ENCODE data around the gene GPC2.
"Not testable (repeated sequence)": the region's sequence is repeated elsewhere in the genome, so short reads cannot be mapped to it uniquely, and the experiment has no call there.

Gene GPC2

DNA sequence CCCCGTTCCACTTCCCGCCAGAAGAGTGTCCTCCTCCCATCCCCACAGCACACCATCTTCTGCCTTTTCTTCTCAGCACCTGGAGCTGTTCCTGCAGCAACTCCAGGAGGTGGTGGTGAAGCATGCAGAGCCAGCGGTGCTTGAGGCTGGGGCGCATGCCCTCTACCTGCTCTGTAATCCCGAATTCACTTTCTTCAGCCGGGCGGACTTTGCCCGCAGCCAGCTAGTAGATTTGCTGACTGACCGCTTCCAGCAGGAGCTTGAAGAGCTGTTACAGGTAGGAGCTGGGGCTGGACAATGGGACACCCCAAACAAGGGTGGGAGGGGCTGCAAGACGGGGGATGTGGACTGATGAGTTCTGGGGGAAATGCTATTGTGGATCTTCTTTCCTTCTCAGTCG is 23.5 kb upstream of the GPC2 start:
- no peak for FAIRE-seq

DNA sequence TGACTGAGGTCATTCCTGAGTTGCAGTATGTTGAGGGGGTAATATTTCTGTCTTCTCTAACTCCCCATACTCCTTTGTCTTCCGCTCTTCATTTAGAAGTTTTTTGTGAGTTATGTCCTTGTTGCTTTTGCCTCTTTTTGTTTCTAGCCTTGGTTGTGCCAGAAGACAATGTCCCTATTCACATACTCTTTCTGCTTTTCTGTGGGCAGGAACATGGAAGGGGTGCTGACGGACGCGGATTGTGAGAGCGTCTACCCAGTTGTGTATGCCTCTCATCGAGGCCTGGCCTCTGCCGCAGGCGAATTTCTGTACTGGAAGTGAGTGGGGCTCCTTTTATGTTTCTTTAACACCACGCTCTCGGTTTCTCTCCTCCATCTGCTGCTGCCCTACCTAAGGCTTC is 21.1 kb upstream of the GPC2 start:
- FAIRE-seq: no peak
- DNase-seq (ENCODE audit: low spot score): no peak

More for the DNA sequence above, 23.5 kb upstream of the GPC2 start:
- no peak for DNase-seq (ENCODE audit: low spot score)

DNA sequence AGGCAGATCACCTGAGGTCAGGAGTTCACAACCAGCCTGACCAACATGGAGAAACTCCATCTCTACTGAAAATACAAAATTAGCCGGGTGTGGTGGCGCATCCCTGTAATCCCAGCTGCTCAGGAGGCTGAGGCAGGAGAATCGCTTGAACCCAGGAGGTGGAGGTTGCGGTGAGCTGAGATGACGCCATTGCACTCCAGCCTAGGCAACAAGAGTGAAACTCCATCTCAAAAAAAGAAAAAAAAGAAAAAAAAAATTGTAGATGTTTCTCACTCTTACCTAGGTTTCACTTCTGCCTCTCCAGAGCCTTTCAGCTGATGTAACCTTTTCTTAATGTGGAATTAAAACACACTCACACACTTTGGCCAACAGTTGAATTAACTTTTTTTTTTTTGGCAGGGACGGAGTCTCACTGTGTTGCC is 18.7 kb upstream of the GPC2 start:
- DNase-seq (ENCODE audit: low spot score); FAIRE-seq: not testable (repeated sequence)

DNA sequence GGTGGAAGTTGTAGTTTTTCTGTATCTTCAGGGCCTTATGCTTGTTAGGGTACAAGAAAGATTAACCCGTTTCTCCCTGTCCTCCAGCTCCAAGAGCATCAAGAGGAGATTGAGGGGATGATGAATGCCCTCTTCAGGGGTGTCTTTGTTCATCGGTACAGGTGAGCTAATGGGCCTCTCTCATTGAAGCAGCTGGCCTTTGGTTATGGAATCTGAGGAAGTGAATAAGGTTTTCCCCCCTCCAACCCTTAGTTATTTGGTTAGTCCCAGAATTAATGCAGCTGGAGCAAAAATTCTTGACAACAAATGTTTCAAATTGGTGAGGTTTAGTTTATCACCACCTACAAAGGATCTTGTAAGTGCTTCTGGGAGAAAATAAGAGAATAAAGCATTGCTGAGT is 18.0 kb upstream of the GPC2 start:
- DNase-seq (ENCODE audit: low spot score) (no peak), FAIRE-seq (no peak)

DNA sequence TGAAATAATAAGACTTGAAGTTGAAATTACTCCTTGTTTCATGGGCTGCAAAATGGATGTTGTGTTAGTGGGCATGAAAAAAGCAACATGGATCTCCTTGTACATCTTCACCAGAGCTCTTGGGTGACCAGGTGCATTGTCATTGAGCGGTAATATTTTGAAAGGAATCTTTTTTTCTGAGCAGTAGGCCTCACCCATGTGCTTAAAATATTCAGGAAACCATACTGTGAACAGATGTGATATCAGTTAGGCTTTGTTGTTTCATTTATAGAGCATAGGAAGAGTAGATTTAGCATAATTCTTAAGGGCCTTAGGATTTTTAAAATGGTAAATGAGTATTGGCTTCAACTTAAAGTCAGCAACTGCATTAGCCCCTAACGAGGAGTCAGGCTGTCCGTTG is 15.8 kb upstream of the GPC2 start:
- FAIRE-seq (no peak), DNase-seq (ENCODE audit: low spot score) (no peak)

DNA sequence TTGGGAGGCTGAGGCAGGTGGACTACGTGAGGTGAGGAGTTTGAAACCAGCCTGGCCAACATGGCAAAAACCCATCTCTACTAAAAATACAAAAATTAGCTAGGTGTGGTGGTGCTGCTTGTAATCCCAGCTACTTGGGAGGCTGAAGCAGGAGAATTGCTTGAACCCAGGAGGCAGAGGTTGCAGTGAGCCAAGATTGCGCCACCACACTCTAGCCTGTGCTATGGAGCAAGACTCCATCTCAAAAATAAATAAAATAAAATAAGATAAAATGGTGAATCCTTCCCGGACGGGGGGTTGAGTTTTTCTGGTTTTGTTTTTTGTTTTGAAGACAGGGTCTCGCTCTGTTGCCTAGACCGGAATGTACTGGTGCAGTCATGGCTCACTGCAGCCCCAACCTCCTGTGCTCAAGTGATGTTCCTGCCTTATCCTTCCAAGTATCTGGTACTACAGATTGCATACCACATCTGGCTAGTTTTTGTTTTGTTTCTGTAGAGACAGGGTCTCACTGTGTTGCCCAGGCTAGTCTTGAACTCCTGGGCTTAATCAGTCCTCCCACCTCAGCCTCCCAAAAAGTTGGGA is 15.2 kb upstream of the GPC2 start:
- FAIRE-seq; DNase-seq (ENCODE audit: low spot score): not testable (repeated sequence)

DNA sequence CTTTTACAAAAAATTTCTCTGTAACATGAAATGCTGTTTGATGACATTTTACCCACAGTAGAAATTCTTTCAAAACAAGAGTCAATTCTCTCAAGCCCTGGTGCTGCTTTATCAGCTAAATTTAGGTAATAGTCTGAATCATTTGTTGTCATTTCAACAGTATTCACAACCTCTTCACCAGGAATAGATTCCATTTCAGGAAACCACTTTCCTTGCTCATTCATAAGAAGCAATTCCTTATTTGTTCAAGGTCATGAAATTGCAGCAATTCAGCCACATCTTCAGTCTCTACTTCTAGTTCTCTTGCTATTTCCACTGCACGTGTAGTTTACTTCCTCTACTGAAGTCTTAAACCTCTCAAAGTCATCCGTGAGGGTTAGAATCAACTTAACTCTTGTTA is 14.6 kb upstream of the GPC2 start:
- DNase-seq (ENCODE audit: low spot score): no peak
- FAIRE-seq: no peak

DNA sequence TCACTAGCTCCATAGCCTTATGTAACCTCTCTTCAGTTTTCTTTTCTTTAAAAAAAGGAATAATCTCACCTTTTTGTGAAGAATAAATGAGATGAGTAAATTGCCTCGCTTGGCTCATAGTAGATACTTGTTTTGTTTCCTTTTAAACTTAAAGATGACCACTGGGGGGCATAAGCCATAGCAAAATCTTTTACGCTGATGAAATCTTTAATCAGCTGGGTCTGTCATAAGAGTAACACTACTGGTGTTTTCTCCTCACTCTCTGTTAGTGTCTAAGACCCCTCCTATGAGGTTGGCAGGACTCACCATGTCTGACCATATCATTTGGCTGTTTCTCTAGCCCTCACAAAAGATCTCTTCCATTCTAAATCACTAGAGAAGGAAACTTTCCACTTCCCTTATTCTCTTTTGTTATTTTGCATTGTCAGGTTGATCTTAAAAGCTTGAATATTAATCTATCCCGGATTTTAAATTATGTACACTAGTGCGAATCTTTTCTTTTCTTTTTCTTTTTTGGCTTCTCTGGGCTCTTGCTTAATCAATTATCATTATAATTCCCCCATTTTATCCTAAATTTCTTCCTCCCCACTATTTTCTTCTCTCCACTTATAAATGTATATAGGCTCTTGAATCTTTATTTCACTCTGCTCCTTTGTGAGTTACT is 13.0 kb upstream of the GPC2 start:
- DNase-seq (ENCODE audit: low spot score): peak; percentile 56

DNA sequence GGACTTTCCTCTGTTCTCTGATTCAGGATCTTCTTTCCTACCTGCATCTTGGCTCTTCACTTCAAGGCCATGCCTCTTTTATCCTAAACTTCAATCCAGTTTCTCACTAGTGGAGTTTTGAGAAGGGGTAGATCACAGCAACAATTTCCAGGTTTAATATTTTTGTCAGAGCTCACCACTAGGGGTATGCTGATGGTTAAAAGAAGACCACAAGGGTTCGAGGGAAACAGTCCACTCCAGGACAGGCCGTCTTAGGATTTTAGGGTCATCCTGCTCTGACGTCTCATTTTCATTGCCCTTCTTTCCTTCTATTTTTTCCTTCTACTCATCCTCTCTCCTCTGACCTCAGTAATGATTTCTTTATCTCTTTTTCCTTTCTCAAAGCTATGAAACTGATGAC is 11.9 kb upstream of the GPC2 start:
- FAIRE-seq: no peak
- DNase-seq (ENCODE audit: low spot score): no peak

More for the DNA sequence above, 13.0 kb upstream of the GPC2 start:
- FAIRE-seq: no peak

DNA sequence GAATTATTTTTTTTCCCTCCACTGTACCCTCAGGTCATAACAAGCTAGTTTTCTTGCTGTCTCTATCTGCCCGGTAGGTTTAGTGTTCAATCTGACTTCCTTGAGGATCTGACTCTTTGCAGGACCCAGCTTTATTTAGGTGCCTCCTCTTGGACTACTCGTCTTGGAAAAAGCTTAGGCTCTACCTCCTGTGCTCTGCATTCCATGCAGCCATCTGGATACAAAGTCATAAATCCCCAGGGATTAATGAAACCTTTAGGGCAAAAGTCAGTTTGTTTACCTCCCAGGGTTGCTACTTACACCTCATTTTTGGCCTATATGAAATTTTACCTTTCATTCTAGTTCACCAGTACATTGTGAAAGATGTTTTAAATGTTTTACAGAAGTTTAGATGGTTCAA is 8.5 kb upstream of the GPC2 start:
- no peak for DNase-seq (ENCODE audit: low spot score)
- FAIRE-seq: no peak

DNA sequence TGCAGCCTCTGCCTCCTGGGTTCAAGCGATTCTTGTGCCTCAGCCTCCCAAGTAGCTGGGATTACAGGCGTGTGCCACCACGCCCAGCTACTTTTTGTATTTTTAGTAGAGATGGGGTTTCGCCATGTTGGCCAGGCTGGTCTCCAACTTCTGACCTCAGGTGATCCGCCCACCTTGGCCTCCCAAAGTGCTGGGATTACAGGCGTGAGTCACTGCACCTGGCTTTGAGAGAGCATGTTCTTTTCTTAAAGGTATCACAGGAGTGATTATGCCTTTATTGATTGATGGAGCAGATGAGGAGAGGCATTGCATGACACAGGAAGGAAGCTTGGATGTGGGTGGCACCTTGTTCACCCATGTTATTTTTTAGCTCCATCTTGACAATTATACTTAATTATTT is 5.9 kb upstream of the GPC2 start:
- not testable (repeated sequence) for FAIRE-seq; DNase-seq (ENCODE audit: low spot score)

DNA sequence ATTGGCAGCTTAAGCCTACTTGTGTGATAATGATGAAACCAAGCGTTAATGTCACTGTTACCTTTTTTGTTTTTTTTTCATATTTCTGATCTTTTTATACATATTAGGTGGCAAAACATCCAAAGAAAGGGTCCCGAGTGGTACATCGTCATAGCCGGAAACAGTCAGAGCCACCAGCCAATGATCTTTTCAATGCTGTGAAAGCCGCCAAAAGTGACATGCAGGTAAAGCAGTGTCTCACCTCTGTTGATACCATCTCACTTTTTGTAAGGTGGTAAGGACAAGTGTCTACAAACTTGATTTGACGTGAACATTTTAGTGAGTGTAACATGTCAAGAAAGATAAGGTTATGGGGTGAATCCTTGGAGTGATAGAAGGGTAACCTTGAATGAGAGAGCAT is 5.4 kb upstream of the GPC2 start:
- not testable (repeated sequence) for FAIRE-seq; DNase-seq (ENCODE audit: low spot score)

DNA sequence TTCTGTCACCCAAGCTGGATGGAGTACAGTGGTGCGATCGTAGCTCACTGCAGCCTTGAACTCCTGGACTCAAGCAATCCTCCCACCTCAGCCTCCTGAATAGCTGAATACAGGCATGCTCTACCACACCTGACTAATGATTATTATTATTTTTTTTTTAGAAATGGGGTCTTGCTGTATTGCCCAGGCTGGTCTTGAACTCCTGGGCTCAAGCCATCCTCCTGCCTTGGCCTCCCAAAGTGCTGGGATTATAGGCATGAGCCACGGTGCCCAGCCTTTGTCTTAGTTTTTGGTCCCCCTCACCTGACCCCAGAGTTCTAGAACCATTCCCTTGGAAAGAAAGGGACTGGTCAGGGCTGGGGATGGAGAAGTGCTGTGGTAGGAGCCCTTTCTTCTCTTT is 2.9 kb upstream of the GPC2 start:
- FAIRE-seq; DNase-seq (ENCODE audit: low spot score): not testable (repeated sequence)

DNA sequence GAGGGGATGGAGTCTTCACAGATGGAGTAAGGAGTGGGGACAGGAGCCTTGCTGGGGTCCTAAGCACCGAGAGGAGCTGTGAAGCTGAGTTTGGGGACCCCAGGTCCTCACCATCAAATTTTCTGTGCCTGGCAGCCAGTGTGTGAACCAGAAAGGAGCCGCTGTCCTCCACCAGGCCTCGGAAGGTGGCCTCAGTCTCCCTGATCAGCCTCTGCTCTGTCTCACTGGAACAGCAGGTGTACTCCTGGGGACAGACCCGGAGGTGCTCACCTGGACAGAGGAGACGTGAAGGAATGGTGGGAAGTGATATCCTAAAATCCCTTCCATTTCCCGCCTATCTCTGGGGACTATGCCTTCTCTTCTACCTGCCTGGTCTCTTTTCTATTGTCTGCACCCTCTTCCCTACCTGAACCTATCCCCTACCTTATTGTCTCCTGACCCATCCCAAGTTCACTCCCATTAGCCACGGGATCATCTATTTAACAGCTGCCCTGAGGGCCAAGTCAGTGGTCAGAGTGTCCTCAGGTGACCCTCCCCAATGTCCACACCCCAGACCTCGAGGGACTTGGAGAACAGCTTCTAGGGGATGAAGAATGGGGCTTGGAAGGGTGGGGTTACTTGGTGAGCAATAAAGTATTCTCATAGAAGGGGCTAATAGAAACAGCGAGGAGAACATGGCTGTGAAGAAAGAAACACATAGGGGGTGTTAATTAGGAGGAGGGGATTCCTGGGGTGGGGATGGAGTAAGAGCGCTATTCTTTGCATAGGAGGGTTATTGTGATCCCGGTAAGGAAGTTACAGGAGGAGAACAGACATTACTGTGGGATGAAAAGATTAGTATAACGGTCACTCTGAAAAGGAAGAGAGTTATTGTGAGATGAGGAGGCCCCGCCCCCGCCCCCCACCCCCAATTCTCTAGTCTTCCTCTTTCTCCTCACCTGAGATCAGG is 811 bp downstream of the GPC2 start:
- no peak for DNase-seq (ENCODE audit: low spot score)
- FAIRE-seq: no peak

DNA sequence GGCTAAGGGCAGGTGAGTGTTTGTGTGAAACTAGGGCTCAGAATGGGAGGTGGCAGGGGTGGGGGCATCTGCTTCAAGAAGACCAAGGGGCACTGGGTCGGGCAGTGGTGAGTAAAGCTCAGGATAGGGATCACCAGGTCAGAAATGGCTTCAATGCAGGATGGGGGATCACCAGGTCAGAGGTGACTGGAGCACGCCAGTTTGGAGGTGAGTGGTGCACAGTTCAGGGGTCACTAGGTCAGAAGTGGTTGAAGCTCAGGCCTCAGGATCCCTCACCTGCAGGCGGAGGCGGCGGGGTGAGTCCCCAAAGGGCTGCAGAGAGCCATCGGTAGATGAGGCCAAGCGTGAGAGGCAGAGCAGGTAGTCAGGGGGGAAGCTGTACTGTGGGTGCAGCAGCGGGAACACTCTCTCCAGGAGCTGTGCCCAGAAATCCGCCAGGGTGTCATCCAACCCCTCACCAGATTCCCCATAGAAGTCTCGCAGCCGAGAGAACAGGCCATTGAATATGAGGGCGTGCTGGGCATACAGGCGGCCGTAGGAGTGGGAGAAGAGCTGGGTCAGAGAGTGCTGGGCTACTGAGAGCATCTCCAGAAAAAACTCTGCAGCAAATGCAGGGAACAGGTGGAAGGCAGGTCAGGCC is 1.8 kb downstream of the GPC2 start:
- no peak for FAIRE-seq
- DNase-seq (ENCODE audit: low spot score): no peak

DNA sequence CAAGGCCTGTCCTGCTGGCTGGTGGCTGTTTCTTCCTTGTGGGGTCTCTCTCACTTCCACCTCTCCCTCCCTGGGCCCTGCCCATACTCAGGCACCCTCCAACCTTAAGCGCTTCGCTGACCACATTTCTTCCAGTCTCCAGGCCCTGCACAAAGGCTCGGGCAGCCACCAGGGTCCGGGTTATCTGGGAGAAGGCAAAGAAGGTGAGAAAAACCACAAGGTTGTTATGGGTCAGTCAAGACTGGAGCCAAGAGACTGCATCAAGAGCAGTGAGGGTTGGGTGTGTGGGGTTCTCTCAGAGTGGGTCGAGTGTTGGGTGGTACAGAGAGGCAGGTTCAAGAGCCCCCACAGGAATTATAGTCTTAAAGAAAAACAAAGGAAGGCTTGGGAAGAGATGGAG is 2.6 kb downstream of the GPC2 start:
- DNase-seq (ENCODE audit: low spot score): no peak
- FAIRE-seq: no peak

DNA sequence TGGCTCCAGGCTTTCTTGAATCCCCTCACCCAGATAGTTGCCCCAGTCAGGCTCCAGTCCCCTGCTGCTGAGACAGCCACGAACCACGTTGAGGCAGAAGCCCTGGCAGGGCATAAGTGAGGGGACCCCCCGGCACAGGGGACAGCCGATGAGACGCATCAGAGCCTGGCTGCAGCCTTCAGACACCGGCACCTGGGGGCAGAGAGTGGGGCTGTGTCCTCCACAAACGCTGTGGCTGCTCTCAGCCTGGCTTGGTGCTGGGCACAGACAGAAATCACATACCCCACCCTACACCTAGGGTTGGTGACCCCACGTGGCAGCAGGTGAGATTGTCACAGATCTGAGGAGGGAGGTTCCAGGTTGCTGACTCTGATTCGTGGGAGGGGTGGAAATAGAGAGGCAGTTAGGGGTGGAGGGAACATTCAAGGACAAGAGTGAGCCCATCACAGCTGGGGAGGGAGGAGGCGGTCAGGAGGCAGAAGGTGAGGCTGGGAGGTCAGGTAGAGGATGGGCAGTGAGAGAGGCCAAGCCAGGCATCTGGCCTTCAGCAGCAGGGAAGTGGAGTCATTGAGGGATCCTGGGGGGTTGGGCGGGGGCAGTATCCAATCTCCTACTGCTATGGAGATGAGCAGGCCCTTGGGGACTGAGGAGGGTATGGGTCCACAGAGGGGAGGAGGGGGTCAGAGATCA is 3.2 kb downstream of the GPC2 start:
- FAIRE-seq (peak; percentile 77), DNase-seq (ENCODE audit: low spot score) (no peak)

DNA sequence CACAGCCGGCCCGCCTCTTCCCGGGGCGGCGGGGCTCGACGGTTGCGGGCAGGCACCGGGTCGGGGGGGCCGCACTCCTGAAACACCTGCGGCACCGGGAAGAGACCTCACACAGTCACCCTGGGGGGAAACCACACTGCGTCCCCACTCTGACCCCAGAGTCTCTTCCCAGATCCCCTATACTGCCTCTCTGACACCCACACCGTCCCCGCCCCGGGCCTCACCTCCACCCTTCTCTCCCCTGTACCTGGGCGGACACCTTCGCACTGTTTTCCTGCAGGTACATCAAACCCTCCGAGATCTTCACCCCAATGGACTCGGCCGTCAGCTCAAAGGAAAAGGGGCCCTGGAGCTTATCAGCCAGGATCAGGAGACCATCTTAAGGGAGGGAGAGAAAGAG is 5.3 kb downstream of the GPC2 start:
- no peak for FAIRE-seq
- DNase-seq (ENCODE audit: low spot score): no peak

DNA sequence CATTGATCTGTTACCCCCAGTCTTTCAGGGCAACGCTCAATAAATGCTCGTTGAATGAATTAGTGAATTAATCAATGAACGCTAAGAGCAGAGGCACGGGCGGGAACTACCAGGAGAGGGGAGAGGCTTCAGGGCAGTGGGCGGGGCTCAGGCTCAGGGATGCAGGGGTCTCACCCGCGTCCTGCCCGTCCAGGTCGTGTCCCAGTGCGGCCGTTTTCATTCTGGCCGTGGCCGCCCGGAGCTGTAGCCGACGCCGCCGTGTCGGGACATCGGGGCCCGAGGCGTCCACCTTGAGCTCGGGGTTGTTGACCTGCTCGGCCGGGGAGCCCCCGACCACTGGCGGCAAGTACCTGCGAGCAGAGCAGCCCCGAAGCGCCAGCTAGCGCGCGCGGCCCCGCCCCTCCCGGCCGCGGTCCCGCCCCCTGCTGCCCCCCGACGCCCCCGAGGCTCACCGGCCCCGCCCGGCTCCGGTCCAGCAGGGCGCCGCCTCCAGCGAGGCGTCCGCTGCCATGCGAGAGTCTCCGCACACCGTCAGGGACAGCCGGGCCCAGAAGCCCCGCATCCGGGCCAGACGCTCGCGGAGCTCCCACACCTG is 6.0 kb downstream of the GPC2 start:
- DNase-seq (ENCODE audit: low spot score) (no peak), FAIRE-seq (no peak)

DNA sequence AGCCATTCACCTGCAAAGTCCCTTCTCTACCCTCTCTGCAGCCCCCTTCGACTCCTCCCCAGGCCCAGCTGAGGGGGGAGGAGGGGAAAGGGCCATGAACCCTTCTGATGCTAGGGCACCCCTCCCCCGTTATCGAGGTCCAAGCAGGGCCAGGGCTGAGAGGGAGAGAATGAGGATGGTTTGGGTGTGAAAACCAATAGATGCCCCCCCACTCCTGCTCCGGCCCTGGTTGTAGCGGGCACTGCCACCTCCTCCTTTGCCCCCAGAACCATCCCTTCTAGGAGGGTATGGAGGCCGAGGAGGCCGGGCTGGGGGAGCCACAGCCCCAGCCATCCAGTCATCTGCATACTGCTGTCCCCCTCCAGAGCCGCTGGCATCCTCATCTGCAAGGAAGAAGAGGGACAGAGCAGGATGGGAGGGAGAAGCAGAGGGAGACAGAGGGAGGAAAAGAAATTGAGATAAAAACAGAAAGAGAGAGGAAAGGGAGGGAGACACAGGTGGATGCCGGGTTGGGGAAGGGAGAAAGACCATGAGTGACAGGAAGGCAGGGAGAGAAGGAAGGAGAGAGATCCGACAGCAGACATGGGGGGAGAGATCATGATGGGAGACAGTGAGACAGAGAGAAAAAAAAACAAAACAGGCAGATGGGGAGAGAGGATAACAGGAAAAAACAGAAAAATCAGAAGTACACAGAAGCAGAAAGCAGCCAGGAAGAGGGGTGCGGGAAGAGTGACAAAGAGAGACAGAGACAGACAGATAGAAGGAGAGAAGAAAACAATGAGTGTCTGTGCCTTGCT is 6.9 kb downstream of the GPC2 start:
- FAIRE-seq (no peak), DNase-seq (ENCODE audit: low spot score) (peak; percentile 6)
